Nucleus accumbens (tissue), 56 donors: ENCODE results near the gene RNLS.

ENCODE experiments used
- DNase-seq, 56 donors: peaks; one replicate each; lab custom pipeline; 2025; lab: John Stamatoyannopoulos, UW

The RNLS gene

DNA sequence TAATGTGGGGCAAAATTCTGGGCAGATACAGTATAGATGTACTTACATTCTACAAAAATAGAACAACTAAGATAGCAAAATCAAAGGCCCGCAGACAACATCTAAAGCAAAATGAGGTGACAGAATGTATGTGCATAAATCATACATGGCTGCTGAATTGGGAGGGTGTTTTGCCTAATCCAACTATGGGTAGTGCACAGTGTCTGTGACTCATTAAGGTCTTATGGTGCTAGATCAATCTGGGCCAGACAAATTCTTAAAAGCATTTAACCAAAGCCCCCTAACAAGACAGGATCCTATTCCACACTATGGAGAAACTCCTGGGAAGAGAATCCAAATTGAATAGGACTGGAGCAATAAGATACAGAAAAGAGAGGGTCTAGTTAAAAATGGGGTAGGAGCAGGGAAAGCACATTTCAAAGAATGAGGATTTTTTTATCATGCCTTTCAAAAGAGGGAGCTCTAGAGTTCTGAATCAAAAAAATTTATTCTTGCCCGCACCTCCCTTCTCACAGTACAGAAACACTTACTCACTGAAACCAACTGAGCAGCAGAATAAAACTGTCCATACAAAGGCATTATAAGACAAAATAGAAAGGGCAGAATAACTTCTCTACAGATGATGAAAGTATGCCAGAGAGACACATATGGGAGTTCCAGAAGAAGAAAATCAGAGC lies 181.3 kb downstream of the RNLS start:
- DNase-seq: no peak

DNA sequence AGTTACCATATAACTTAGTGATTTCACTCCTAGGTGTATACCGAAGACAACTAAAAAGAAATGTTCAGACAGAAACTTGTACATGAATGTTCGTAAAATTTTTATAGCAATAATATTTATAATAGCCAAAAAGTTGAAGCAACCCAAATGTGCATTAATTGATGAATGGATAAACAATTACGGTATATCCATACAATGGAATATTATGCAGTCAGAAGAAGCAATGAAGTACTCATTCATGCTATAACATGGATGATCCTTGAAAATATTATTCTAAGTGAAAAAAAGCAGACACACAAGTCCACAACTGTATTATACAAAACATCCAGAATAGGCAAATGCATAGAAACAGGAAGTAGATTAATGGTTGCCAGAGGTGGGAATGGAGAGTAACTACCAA lies 183.9 kb downstream of the RNLS start:
- DNase-seq: no peak

DNA sequence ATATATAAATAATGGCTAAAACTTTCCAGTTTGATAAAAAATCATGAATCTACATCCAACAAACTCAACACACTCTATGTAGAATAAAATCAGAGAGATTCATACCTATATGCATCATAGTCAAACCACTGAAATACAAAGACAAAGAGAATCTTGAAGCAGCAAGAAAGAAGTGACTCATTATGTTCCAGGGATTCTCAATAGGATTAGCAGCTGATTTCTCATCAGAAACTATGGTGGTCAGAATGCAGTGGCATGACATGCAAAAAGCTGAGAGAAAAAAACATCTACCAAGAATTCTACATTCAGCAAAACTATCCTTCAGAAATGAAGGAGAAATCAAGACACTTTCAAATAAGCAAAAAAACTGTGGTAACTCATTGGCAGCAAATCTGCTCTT lies 187.4 kb downstream of the RNLS start:
- DNase-seq: no peak

DNA sequence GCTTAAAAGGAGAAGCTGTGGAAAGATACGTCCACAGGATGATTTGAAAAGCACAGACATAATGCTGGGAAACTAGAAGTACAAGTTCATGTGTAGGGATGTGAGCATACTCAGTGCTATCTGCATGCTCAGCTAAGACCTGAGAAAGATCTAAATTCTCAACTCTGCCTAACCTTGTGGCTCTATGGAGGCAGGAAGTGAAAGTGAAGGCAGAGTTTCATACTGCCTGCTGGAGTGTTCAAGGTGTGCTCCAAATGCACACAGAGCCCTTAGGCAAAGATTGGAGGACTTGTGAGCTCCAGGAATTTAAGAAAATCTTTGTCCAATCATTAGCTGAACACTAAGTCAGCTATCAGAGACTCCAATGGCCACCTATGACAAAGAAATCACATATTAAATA lies 190.9 kb downstream of the RNLS start:
- DNase-seq: no peak

DNA sequence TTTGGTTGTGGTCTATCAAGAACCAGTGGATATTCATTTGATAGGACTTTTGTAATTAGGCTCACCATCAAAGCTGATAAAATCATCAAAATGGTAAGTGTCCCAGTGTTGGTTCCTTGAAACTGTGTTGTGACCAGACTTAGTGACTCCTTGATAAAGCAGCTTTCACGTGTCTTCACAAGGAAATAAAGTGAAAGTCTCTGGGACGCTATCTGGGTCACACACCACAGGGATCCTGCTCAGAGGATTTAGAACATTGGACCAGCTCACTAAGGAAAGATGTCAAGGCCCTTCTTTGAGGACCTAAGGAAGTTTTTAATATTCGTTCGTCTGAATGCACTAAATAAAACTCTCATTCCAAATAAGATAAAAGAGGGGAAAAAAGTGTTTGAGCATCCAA lies 193.1 kb downstream of the RNLS start:
- no peak for DNase-seq

DNA sequence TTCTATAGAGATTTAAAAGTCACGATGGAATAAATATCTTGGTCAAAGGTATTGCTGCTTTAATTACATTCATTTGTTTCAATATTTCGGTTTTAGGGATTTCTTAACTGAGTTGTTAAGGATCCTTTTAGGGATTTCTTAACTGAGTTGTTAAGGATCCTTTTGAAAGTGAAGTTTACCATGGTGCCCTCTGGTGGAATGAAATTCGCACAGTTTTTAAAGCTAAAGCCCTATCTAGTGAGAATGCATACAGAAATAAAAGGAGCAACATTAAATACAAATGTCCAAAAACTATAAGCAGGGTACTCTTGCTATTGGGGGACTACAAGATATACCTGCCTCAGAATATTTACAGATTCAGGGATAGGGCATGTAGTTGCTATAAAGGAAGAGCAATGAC lies 193.7 kb downstream of the RNLS start:
- DNase-seq: peak in 4 of 56 donors; percentile 16 to 40 (median 19)

DNA sequence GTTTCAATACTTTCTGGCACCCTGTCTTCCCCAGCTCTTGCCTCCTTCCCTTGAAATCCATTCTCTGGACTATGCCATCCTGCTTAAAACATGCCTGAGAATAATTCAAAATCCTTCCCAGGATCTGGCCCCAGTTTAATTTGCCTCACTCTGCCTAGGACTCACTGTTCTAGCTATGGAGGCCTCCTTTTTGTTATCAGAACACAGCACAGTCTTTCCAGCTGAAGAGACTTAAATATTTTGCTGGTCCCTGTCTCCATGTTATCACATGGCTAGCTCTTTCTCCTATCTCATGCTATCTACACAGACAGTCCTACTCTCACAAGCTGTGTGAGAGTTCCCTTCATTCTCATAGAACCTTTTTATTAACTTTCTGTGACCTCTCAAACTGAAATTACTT lies 194.8 kb downstream of the RNLS start:
- DNase-seq: no peak

DNA sequence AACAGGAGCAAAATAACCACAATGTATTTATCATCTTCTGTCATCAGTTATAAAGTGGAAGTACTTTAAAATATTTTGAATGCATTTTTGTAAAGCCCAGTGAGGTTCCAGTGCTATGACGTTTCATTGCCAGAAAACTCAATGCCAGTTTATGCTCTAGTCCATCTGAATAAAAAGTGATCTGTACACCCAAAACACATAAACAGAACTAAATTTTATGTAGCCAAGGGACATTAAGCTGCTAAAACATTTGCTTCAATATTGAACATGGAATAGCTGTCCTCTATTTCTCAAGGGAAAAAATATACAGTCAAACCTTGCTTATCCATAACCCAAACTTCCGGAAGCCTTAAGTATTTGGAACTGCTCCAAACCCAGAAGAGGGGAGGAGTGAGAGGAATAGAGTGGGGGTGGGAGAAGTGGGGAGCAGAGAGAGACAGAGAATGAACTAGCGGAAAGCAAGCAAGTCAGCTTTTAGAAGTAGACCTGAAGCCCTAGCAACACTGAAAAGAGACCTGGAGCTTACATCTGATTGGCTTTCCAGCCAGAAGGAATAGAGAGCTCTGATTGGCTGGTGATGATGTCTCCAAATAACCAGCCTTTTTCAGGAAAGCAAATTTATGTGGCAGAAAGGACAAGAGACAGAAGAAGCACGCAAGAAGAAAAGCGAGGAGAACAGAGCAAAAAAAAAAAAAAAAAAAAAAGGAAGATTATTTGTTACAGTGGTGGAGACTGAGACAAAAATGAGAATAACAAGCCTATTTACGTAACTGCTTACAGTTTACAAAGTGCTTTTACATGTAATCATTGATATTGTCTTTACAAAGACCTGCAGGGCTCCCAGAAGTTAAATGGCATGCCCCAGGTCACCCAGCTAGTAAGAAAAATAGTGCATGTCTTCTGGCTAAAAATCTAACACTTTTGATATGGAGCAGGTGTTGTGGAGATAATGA lies 196.0 kb downstream of the RNLS start:
- DNase-seq: peak in 39 of 56 donors; percentile 3 to 83 (median 32)

DNA sequence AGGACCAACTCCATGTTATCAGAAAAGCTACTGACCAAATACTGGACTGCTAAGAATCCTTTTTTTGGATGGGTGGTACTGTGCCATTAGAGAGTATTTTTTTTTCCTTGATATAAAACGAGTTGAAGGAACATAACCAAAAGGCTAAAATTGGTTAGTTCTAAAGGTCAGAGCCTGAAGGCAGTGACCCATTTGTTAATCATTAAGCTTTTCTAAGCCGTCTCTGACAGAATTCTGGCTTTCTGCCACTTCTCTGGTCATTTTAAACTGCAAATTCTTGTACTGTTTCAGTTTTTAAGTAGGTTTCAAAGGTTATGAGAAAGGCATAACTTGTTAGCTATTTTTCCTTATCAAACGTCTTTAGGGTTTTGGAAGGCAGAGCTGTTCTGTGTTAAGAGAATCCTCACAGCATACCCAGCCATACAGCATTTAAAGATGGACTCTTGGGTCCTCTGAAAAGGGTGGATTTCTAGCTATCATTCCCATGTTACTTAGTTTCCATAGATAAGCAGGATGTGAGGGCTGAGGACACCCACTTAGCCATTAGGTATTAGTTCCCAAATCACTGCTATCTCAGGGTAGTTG lies 196.8 kb downstream of the RNLS start:
- DNase-seq: no peak

DNA sequence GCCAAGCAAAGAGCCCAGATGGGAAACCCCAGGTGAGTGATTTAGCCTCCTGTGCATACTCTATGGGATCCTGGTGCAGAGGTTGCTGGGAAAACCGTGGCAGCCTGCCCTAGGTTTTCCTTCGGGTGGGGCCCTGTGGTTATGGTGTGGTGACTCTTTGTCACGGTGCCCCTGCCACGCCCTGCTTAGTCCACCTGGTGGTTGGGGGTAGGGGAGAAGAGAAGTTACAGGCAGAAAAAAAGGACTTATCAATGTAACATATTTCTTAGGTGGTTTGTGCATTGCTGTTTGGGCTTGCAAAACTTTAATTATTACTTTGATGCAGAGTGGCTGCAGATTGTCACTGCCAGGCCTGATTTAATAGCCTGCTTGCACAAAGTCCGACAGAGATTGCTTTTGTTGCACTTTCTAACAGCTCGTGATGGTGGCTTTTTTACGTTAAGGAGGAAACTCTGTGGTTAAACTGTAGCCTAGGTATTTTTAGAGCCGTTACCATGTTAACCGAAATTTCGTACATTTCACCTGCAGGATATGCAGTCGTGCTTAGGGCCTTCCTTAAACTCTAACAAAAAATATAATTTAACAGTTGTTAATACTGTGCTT lies 197.4 kb downstream of the RNLS start:
- DNase-seq: peak in 5 of 56 donors; percentile 3 to 6 (median 4)

DNA sequence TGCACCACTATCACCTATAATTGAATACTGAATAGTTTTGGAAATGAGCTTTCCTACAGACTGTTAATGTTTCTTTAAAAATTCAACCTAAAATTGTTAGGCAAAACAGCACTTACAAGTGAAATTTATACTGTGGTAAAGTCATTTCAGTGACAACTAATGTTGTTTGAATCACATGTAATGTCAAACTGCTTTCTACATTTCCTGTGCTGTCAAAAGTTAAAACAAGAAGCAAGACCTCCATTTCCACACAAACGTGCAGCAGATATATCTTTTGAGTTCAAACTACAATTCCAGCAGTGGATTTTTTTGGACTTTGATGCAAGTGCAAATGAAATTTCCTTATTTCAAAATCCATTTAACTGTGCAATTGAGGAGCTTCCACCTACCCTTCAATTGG lies 199.8 kb downstream of the RNLS start:
- DNase-seq: no peak

DNA sequence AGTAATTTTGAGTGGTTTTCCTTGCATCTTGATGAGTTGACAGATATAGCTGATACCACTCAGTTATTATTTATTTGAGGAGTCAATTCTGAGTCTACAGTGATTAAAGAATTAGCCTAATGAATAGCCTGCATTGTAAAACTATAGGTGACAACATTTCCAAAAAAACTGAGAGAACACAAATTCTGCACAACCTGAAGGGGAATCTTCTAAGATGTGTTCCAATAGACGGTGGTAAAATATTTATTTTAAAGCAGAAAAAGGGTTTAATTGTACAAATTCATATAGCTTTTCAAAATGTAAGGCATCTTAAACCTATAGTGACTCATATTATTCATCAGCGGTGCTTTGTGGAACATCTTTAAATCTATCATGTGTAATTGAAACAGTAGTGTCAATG lies 200.4 kb downstream of the RNLS start:
- no peak for DNase-seq

DNA sequence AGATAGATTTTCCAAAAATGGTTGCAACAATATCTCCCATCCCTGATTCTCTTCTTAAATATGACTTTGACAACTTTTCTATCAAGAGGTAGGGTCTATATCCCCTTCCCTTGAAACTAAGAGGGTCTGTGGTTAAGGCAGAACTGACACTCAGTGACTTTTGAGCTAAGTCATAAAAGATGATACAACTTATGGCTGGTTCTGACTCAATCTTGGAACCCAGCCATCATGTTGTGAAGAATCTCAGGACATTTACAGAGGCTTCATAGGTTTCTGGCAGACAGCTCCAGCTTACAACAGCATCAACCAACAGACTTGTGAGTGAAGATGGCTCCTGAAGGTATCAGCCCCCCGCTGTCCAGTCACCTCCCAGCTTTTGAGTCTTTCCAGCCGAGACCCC lies 203.5 kb downstream of the RNLS start:
- no peak for DNase-seq

DNA sequence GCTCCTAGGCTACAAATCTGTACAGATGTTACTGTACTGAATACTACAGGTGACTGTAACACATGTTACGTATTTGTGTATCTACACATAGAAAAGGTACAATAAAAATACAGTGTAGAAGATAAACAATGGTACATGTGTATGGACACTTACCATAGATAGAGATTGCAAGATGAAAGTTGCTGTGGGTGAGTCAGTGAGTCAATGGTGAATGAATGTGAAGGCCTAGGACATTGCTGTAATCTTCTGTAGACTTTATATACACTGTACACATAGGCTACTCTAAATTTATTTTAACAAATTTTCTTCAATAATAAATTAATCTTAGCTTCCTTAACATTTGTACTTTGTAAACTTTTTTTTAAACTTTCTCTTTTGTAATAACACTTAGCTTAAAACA lies 205.6 kb downstream of the RNLS start:
- no peak for DNase-seq

DNA sequence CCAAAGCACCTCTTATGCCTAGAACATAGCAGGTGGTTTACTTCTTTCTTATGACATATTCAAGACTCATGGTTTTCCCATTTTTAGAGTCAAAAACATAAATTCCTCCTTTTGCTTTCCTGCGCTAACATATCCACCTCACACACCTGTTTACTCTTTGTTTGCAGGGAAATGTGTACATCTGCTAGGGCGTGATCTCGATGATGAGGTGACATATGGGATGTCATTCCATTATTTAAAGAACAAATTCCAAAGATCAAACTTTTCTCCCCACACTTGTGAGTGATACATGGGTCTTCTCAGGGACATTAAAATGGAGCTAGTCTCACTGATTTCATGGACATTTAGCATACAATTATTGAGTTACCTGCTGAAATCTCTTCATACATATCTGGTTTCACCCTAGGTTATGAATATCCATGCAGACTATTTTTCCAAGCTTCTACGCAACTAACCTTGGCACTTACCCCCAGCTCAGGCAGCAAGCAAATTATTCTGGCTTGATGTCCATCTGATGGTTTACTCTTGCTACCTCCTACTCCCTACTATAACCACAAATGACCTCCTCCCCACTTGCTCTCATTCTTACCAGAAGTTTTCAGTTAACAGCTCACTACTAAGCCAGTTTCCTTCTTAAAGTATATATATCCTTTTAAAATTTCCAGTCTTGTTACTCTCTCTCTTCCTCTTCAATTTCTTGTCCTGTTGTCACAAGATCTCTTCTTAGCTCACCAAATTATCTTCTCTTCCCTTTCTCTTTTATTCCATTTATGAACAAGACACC lies 208.5 kb downstream of the RNLS start:
- DNase-seq: no peak

DNA sequence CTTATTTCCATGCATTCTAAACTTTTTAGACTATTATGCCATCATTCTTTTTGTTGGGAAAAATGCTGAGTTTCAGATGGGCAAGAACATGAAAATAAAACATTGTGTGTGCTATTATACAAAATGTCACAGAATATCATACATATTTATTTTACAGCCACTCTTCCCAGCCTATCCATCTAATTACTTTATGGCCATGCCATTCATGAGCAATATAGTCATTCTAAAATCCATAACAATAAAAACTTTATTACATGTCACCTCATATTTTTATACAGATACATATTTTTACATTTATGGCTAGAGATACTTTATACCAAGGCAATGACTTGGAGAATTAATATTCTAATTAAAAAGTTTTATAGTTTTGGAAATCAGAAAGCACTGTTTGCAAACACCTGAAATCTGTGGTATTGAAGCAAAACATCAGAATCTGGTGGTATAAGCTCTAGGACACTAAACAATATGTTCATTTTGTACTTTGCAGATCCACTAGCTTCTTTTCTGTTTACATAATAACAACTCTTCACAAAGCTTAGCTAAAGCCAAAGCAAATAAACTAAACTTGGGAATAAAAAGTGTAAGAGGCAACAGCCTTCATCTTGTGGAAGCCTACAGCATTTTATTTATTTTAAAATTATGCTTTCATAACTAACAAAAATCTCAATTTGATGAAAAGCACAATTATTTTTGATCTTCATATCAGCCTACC lies 210.1 kb downstream of the RNLS start:
- no peak for DNase-seq

DNA sequence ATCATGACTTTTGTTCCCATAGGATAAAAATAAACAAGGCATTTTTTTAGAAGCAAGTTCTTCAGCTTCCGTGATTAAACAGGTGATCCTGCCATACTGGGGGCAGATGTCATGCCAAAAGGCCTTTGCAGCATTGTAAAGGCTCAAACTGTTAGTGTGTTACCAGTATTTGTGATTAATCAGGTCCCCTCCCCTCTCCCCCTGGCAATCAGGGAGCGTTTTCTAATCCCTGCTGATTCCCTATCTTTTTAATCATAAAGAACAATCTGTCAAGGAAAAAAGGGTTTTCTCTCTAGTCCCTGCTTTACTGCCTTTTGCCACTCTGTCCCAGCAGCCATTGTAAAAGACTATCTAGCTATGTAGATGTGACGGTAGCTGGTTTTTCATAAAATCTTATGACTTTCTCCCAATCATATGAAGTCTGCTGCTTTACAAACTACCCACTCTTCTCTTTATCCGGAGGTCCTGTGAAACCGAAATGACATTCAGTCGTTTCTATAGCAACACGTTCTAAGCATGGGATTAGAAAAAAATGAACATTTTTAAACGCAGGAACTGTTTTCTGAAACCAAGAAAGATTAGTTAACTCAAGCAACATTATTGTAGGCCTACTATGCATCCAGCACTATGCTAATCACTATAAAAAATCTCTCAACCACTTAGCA lies 210.9 kb downstream of the RNLS start:
- DNase-seq: no peak

DNA sequence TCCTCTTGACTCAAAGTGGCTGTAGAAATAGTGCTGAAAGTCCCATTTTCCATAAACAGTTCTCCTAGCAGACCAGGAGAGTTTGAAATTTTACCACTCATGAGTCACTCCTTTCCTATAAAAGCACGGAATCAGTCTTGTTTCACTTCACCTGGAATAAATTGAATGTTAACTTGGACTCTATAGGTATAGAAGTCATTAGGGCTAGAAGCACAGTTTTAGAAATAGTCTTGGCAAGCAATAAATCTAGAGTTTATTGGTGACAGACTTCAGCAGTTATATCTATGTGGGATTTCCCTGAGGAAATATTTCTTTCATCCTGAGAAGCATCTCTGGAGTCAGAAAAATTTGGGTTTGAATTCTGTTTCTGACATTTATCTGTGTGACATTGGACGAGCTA lies 212.4 kb downstream of the RNLS start:
- no peak for DNase-seq

DNA sequence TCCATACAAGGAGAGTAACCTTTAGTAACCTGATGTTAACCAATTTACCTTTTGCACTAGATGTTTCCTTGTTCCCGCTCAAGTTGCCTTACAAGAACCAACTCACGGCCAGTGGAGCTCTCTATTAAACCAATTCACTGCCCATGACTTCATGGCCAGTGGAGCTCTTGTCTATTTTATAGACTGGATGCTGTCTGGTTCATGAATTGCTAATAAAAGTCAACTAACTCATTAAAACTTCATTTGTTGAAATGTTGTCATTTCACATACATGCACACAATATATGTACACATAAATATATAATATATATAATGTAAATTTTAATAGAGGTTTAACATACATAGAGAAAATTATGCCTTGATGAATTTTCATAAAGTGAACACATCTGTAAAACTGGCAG lies 216.3 kb downstream of the RNLS start:
- no peak for DNase-seq
